K562 (cell line): ENCODE results near the gene USP7. TPM values are rescaled to one million over a fixed set of nuclear protein-coding genes. Genes with fewer than 3 reads are reported as not detected.

ENCODE experiments used
- ATAC-seq: fragments of 200-7000 bp; cut with Tn5 transposase; 3 replicates; pipeline ENCODE4 v1.9.1; 2020; ENCODE audit warnings: moderate library complexity
- BruUV-seq: library from RNA; stranded (reverse); fragments of 400-500 nt; replicated peaks from 2 replicates; lab custom pipeline; 2021; lab: Mats Ljungman, UMichigan
- CTCF ChIA-PET: fragments of 300-600 bp; formaldehyde crosslinking; extraction: SDS; loops from one replicate; lab custom pipeline; 2021; ENCODE audit warnings: low intra/inter-chr PET ratio; lab: Yijun Ruan, JAX
- POLR2A ChIA-PET: fragments of 300-600, 350-650 bp; sonication (Branson Sonifier 250); formaldehyde crosslinking; extraction: SDS; loops from one replicate; lab custom pipeline; 2021; ENCODE audit warnings: antibody characterized with exemption, inconsistent platforms; lab: Yijun Ruan, JAX
- DNase-seq, 4 experiments: peaks; one replicate each; pipeline versions ENCODE4 v3.0.0 to v3.0.0-alpha.2; 2011 to 2018; ENCODE audit warnings: low spot score in 3 of 4, mixed read lengths in 3 of 4; ENCODE audit errors: extremely low read depth in 1 of 4
- FAIRE-seq: peaks from 2 replicates; lab custom pipeline; 2011; peaks lifted over from hg19 to GRCh38; lab: Jason Lieb, UNC
- H2AFZ ChIP-seq: 2 replicates; pipeline ENCODE4 v1.6.0; 2011; ENCODE audit warnings: low read depth, low read length, control low read depth, inconsistent platforms
- H3K27ac ChIP-seq: fragments of 200-600 bp; 3 replicates; pipeline ENCODE4 v1.8.0; 2011; ENCODE audit warnings: low read depth, mild to moderate bottlenecking, control low read depth, inconsistent platforms, low read length, moderate library complexity, mixed read lengths; ENCODE audit errors: extremely low read depth
- H3K27me3 ChIP-seq, 2 experiments: fragments of 300-600 bp in 1 of 2; 2 replicates in 1 of 2; 3 replicates in 1 of 2; pipeline versions ENCODE4 v1.6.0 to v1.8.0; 2011; ENCODE audit warnings: inconsistent platforms in 2 of 2, low read length in 2 of 2, mild to moderate bottlenecking in 1 of 2, mixed read lengths in 1 of 2, moderate library complexity in 1 of 2; ENCODE audit not compliant: control insufficient read depth in 2 of 2, insufficient read depth in 2 of 2
- H3K36me3 ChIP-seq: fragments of 300-600 bp; 3 replicates; pipeline ENCODE4 v1.8.0; 2011; ENCODE audit warnings: mild to moderate bottlenecking, low read length, inconsistent platforms; ENCODE audit not compliant: control insufficient read depth, insufficient read depth
- H3K4me1 ChIP-seq, 2 experiments: fragments of 200-600 bp in 1 of 2; replicated peaks in 1 of 2; 2 replicates in 1 of 2; 3 replicates in 1 of 2; pipeline versions ENCODE4 v1.5.1 to v1.8.0; 2011; ENCODE audit warnings: inconsistent platforms in 2 of 2, low read length in 2 of 2, mild to moderate bottlenecking in 1 of 2, mixed read lengths in 1 of 2, moderate library complexity in 1 of 2; ENCODE audit not compliant: control insufficient read depth in 2 of 2, insufficient read depth in 2 of 2
- H3K4me2 ChIP-seq: 2 replicates; pipeline ENCODE4 v1.6.1; 2011; ENCODE audit warnings: low read length, control low read depth, inconsistent platforms, mixed read lengths; ENCODE audit not compliant: insufficient read depth
- H3K4me3 ChIP-seq: fragments of 200-600 bp; sonication (generic), shearing (Covaris generic); 2 replicates; pipeline ENCODE4 v1.5.1; 2016; ENCODE audit warnings: control low read depth, inconsistent platforms
- H3K79me2 ChIP-seq: fragments of 200-600 bp; 3 replicates; pipeline ENCODE4 v1.8.0; 2011; ENCODE audit warnings: low read length, inconsistent platforms; ENCODE audit not compliant: control insufficient read depth, insufficient read depth
- H3K9ac ChIP-seq, 2 experiments: 2 replicates each; pipeline versions ENCODE4 v1.6.0 to v1.6.1; 2011; ENCODE audit warnings: low read depth in 2 of 2, low read length in 2 of 2, control low read depth in 1 of 2, inconsistent platforms in 1 of 2, mild to moderate bottlenecking in 1 of 2, mixed read lengths in 1 of 2; ENCODE audit not compliant: insufficient read depth in 1 of 2
- H3K9me1 ChIP-seq: one replicate; pipeline ENCODE4 v1.6.0; 2011; ENCODE audit warnings: inconsistent platforms, mild to moderate bottlenecking, low read length, moderate library complexity; ENCODE audit not compliant: control insufficient read depth, insufficient read depth
- H3K9me3 ChIP-seq: replicated peaks from 2 replicates; pipeline ENCODE4 v1.5.1; 2011; ENCODE audit warnings: low read depth, low read length, inconsistent platforms; ENCODE audit not compliant: control insufficient read depth, insufficient read depth
- H4K20me1 ChIP-seq: replicated peaks from 2 replicates; pipeline ENCODE4 v1.6.1; 2011; ENCODE audit warnings: low read length, inconsistent platforms, mixed read lengths; ENCODE audit not compliant: control insufficient read depth, insufficient read depth
- ATF3 ChIP-seq, 2 experiments: fragments of 450-650 bp in 1 of 2; sonication (generic) in 1 of 2; formaldehyde crosslinking in 1 of 2; IDR thresholded peaks in 1 of 2; conservative IDR thresholded peaks in 1 of 2; 2 replicates each; pipeline versions ENCODE4 v1.6.1 to v1.8.1; 2016 to 2023; ENCODE audit warnings: mild to moderate bottlenecking in 2 of 2, moderate library complexity in 2 of 2, inconsistent platforms in 1 of 2, missing genetic modification reagents in 1 of 2
- GTF2F1 ChIP-seq: IDR thresholded peaks from 2 replicates; pipeline ENCODE4 v1.6.1; 2011; ENCODE audit warnings: low read depth, low read length, improper control_type of control experiment
- HOMEZ ChIP-seq: fragments of 250-450 bp; sonication (Bioruptor Pico); IDR thresholded peaks from 2 replicates; pipeline ENCODE4 v1.4.0; 2020; ENCODE audit warnings: mild to moderate bottlenecking, moderate library complexity
- NUFIP1 ChIP-seq: fragments of 450-650 bp; IDR thresholded peaks from 2 replicates; pipeline ENCODE4 v1.6.1; 2018; ENCODE audit not compliant: partially characterized antibody
- SMC3 ChIP-seq: conservative IDR thresholded peaks from 2 replicates; pipeline ENCODE4 v1.6.1; 2011; ENCODE audit warnings: low read depth, low read length, improper control_type of control experiment; ENCODE audit not compliant: insufficient read depth
- WHSC1 ChIP-seq: IDR thresholded peaks from one replicate; pipeline ENCODE4 v1.6.1; 2012; ENCODE audit warnings: low read length, control low read depth, inconsistent platforms
- ZNF644 ChIP-seq: fragments of 200-800 bp; sonication (Bioruptor generic); IDR thresholded peaks from 2 replicates; pipeline ENCODE4 v1.6.1; 2016; ENCODE audit warnings: low read depth, missing genetic modification characterization, missing compliant biosample characterization
- WGBS: fragments of 100-300 bp; shearing (Covaris generic); methylation state at CpG from one replicate; pipeline ENCODE4 v1.1.6; 2016; ENCODE audit warnings: low coverage, mixed read lengths; ENCODE audit not compliant: insufficient coverage; ENCODE audit errors: missing lambda C conversion rate; 5-methylcytosine and 5-hydroxymethylcytosine counted together
- in situ Hi-C: fragments of 300-500 bp; cut with MboI; formaldehyde crosslinking; loops from 4 replicates; pipeline ENCODE4 v1.15.0; 2018; ENCODE audit warnings: inconsistent platforms, mixed read lengths
- intact Hi-C: fragments of 100-400 bp; cut with micrococcal nuclease; formaldehyde crosslinking; loops from 2 replicates; pipeline ENCODE4 v1.14.2; 2022
- polyA plus RNA-seq, 8 experiments: library from polyadenylated mRNA; depleted of rRNA in 4 of 8; stranded (reverse) in 5 of 8; unstranded in 3 of 8; fragments of >200 nt; fragmentation: Nextera tagmentation in 2 of 8; fragmentation: Illumina TruSeq in 1 of 8; extraction: Ambion mirVana in 2 of 8; extraction: Trizol in 1 of 8; gene quantifications; 2 replicates each; pipeline versions ENCODE4 v1.2.1 to v1.2.3, GENCODE V29; 2011 to 2014; ENCODE audit warnings: inconsistent platforms in 1 of 8, missing spikeins in 1 of 8
- total RNA-seq, 7 experiments: library from RNA; depleted of rRNA in 6 of 7; stranded (reverse); fragments of >200 nt in 6 of 7; fragmentation: Illumina TruSeq in 2 of 7; extraction: Trizol in 2 of 7; gene quantifications; 2 replicates each; pipeline versions ENCODE4 v1.2.1 to v1.2.3, GENCODE V29; 2011 to 2021; ENCODE audit warnings: low replicate concordance in 1 of 7

Gene USP7
- total and polyA plus RNA-seq, 9 of the 15 experiments (the other 6 are each of a cell fraction or from before 2014, with no cell fraction given) = 17.1 to 145 (median 57.9) TPM

- no peak overlapping the region for H2AFZ ChIP-seq
- no peaks in the 10 kb centered on the region for H3K79me2 ChIP-seq
- FAIRE-seq (no peak), DNase-seq (no peak), ATAC-seq (no peak)
- no peak overlapping the region for H3K9ac ChIP-seq
- WGBS = 73% methylated on average over 5 of the region's 5 CpGs
- TSS peak; percentile 7 for BruUV-seq
- CTCF ChIA-PET = no interaction called here
- intact Hi-C loops (no loop called here), in situ Hi-C loops (loop anchor here (5.0 kb wide), 1 partner anchor 107 kb away; no protein-coding TSS in a partner anchor)
- H3K4me2 ChIP-seq = no peak overlapping the region
- no peak overlapping the region for H3K27ac ChIP-seq
- H3K27me3 ChIP-seq = no peaks in the 10 kb centered on the region
- POLR2A ChIA-PET = no interaction called here
- H3K4me1 ChIP-seq = no peaks in the 10 kb centered on the region
- H4K20me1 ChIP-seq = no peaks in the 10 kb centered on the region; the same call in 1 of the 2 replicates
- H3K36me3 ChIP-seq = peaks cover 93% of the 10 kb centered on the region
- no peaks in the 10 kb centered on the region for H3K9me1 ChIP-seq
- TF ChIP-seq NUFIP1 (no peak), ATF3 (IDR thresholded peaks at IDR 0.05) (peak; percentile 35; the same call in 1 of the 2 replicates), ATF3 (CRISPR knock-in tag; conservative IDR thresholded peaks at IDR 0.05) (no peak)
- H3K4me3 ChIP-seq = no peak overlapping the region
- no peaks in the 10 kb centered on the region for H3K9me3 ChIP-seq
These were observed 63.4 kb downstream of the USP7 start for GRCh38 chr16:8900343-8900742.

GRCh38 chr16:8899709-8900317 is 63.9 kb downstream of the USP7 start:
- Histone ChIP-seq H3K36me3 (peaks cover 93% of the 10 kb centered on the region), H3K4me2 (no peak overlapping the region), H3K9ac (no peak overlapping the region), H2AFZ (no peak overlapping the region), H3K4me3 (no peak overlapping the region), H3K27ac (no peak overlapping the region), H3K9me3 (no peaks in the 10 kb centered on the region), H3K4me1 (no peaks in the 10 kb centered on the region), H3K79me2 (no peaks in the 10 kb centered on the region), H3K9me1 (no peaks in the 10 kb centered on the region), H4K20me1 (no peaks in the 10 kb centered on the region), H3K27me3 (no peaks in the 10 kb centered on the region)
- POLR2A ChIA-PET = interaction anchor here (0.7 to 1.5 kb wide), 2 partner anchors 35 to 73 kb away, joined by 3 to 4 read pairs; no protein-coding TSS in a partner anchor
- FAIRE-seq (no peak), DNase-seq (no peak), ATAC-seq (no peak)
- in situ Hi-C loops = loop anchor here (5.0 kb wide), 1 partner anchor 107 kb away; no protein-coding TSS in a partner anchor
- 93% methylated on average over 9 of the region's 9 CpGs for WGBS
- intact Hi-C loops = no loop called here
- CTCF ChIA-PET = interaction anchor here (0.6 kb wide), 1 partner anchor 323 kb away, joined by 3 read pairs; no protein-coding TSS in a partner anchor
- BruUV-seq = no TSS peak
- TF ChIP-seq GTF2F1 (no peak), WHSC1 (no peak), ZNF644 (no peak), HOMEZ (CRISPR knock-in tag) (no peak), SMC3 (no peak)
